NCI-H446 (cell line): ENCODE results near the gene HPD.
A peak's percentile ranks its signal among the peaks of the same experiment; 100 is the strongest.

Experiments
- DNase-seq, 2 experiments: peaks; one replicate each; lab custom pipeline; 2025; lab: John Stamatoyannopoulos, UW

The HPD gene

DNA sequence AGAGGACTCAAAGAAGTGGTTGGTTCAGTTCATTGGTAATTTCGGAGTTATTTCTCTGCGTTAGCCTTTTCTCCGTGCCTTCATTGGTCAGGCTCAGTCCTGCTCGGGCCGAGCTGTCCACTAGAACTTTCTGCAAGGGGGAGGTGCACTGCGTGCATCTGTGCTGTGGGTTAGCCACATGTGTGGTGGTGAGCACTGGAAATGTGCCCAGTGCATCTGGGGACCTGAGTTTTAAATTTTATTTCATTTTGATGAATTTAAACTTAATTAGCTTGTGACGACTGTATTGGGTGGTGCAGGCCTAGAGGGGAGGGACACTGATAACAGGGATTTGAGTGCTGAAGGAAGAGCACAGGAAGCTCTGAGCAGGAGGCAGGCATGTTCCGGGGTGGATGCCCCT lies 30.4 kb downstream of the HPD start:
- no peak for DNase-seq

GRCh38 chr12:121827351-121828099 lies 31.1 kb downstream of the HPD start:
- no peak for DNase-seq

- no peak for DNase-seq
These were observed 32.1 kb downstream of the HPD start for GRCh38 chr12:121826318-121827150.

DNA sequence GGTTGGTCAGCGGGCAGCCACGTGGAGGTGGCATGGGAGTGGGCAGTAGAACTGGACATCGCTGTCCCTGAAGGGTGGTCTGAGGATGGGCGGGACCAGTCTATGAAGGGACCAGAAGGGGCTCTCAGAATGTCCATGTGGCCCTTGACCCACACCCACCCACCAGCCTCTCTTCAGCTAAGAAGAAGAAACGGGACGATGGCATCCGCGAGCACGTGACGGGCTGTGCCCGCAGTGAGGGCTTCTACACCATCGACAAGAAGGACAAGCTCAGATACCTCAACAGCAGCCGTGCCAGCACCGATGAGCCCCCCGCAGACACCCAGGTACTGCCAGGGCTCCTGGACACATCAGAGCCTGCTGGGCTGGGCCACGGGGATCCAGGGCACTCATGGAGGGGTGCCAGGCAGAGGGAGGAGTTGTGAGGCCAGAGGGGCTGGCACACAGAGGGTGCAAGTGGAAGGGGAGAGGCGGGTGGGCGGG lies 33.6 kb downstream of the HPD start:
- DNase-seq, result no peak

- DNase-seq, result no peak
These were observed 34.9 kb downstream of the HPD start for GRCh38 chr12:121823727-121824115.

GRCh38 chr12:121823101-121823726 lies 35.4 kb downstream of the HPD start:
- no peak for DNase-seq

- DNase-seq, result no peak
These were observed 36.1 kb downstream of the HPD start for GRCh38 chr12:121822393-121823100.

GRCh38 chr12:121820056-121820455 lies 38.6 kb downstream of the HPD start:
- no peak for DNase-seq

DNA sequence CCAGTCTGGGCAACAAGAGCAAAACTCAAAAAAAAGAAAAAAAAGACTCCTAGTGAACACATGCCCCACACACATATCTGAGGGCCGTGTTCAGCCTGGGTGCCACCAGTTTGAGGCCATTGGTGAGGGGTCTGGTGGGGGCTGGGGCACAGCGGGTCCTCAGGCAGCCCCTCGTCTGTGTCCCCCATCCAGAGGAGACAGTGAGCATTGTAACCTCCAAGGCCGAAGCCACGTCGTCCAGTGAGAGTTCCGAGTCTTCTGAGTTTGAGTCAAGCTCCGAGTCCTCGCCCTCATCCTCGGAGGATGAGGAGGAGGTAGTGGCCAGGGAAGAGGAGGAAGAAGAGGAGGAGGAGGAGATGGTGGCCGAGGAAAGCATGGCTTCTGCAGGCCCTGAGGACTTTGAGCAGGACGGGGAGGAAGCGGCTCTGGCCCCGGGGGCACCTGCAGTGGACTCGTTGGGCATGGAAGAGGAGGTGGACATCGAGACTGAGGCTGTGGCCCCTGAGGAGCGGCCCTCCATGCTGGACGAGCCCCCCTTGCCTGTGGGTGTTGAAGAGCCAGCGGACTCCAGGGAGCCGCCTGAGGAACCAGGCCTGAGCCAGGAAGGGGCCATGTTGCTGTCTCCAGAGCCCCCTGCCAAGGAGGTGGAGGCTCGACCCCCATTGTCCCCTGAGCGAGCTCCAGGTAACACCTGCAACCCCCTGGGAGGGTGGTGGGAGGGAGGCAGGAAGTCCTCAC lies 39.3 kb downstream of the HPD start:
- DNase-seq, result no peak

- no peak for DNase-seq
These were observed 41.0 kb downstream of the HPD start for GRCh38 chr12:121817648-121818043.

GRCh38 chr12:121816925-121817647 lies 41.6 kb downstream of the HPD start:
- no peak for DNase-seq

- no peak for DNase-seq
These were observed 43.4 kb downstream of the HPD start for GRCh38 chr12:121815263-121815662.

GRCh38 chr12:121814429-121815119 lies 44.1 kb downstream of the HPD start:
- DNase-seq, result no peak

- no peak for DNase-seq
These were observed 44.7 kb downstream of the HPD start for GRCh38 chr12:121813951-121814350.

DNA sequence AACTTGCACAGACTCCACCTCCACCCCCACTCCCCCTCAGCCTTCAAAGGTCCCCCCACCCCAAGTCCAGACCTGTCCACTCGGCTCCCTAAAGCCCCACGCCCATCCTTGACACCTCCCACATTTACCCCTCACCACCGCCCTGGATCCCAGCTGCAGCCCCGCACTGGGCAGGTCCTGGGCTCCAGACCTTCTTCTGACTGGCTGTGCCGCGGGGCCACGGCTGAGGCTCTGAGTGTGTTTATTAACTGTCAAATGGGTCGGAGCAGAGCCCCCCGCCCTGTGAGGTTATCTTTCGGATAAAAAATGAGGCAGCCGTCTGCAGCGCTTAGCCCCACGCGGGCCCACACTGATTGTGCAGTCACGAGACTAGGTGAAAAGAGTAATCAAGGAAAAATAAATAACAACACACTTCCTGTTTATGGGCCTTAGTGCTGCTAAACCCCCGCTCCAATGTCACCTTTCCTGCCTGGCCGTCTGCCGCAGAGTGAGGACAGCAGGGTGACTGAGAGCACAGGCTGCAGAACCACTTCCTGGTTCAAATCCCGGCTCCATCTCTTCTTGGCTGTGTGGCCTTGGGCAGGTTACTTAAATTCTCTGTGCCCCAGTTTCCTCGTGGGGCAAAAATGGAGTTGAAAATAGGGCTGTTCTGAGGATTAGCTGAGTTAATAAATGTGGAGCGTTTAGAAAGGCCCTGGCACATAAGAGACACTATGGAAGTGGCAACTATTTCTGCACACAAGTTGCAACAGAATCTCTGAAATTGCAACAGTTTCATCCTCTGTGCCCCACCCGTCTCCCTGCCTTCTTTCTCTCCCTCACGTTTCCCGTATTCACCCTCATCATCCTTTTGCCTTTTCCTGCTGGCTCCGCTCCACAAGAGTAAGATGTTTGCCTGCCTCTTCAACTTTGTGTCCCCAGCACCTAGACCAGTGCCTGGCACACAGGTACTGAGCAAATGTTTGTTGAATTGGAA lies 45.5 kb downstream of the HPD start:
- no peak for DNase-seq

DNA sequence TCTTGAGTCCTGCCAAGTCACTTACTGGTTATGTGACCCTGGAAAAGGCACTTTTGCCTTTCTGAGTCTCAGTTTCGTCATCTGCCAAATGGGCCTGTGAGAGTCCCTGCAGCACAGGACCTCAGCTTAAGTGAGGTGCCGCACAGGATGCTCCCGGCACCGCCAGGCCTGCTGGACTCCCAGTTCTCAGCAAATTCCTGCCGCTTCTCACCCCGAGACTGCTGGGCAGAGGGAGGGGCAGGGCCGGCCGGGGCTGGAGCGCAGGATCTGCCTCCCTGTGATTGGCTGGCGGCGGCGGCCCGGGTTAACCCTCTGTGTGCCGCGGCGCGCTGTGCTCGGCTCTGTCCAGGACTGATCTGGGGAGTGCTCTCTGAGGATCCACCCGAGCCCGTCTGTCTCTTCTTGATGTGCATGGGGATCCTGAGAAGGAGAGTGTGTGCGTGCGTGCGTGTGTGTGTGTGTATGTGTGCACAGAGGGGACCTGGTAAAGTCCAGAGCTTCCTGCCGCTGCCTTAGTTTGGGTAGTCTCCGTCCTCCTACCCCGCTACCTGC lies 46.3 kb downstream of the HPD start:
- peak in 1 of 2 experiments; percentile 34 for DNase-seq

DNA sequence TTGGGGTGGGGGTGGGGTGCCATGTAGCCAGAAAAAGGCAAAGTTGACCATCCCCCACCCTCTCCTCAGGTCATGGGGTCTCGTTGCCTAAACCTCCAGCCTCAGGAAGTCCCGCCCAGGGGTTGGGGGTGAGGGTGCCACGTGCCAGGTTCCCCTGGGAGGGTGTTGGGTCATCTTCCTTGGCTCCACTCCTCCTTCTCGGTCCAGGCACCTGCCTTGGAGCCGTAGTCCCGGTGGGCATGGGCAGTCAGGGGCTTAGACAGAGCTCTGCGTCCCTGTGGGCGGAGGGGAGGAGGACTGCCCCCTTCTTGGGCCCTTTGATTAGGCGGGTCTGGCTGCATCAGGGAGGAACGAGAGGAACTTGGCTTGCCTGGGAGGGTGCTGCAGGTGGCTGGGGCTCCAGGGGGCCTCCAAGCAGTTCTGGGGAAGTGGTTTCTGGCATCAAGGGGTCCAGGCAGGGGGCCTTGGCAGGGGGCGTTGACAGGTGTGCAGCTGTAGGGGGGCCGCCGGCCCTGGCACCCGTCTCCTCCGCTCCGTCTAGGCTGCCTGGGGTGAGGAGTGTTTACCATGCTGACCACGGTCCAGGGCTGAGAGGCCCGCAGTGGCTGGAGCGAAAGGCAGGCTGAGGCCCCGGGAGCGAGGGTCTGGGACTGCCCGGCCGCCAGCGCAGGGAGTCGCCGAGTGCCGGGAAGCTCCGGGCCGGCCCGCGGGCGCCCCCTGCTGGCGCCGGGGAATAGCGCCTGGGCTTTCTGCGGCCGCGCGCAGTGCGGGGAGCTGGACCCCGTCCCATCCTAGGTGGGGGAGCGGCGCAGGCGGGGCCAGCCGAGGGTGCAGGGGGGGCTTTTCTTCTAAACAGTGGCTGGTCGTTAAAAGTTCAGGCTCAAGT lies 47.0 kb downstream of the HPD start:
- peak in 1 of 2 experiments; percentile 64 for DNase-seq
